Lower leg skin (tissue), 3 donors: ENCODE data around the gene SF3B5.

ENCODE experiments used
- CTCF ChIP-seq, 3 donors: fragments of 450-650 bp; IDR thresholded peaks; one replicate each; pipeline ENCODE4 v1.5.1; 2016; ENCODE audit warnings: antibody characterized with exemption in 3 of 3, mild to moderate bottlenecking in 3 of 3, moderate library complexity in 2 of 3
- POLR2A ChIP-seq, 2 donors: fragments of 450-650 bp; IDR thresholded peaks; one replicate each; pipeline ENCODE4 v1.6.1; 2016 to 2017; ENCODE audit warnings: antibody characterized with exemption in 2 of 2, mild to moderate bottlenecking in 1 of 2, moderate library complexity in 1 of 2

DNA sequence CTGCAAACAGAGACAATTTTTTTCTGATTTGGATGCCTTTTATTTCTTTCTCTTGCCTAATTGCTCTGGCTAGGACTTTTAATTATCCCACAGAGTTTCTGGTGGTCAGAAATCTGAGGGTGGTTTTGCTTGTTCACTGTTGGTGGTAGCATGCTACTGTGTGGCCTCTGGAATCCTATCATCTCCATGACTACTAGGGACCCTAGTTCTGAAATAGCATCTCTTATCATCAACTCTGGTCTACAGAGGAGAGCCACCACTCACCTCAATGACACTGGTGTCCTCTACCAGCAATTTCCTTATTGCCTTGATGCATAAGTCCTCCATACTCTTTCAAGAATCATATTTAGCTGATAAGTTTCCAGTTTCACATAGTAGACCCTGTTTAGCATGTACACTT, 27.5 kb upstream of the SF3B5 start:
- TF ChIP-seq CTCF (IDR thresholded peaks at IDR 0.05) (no peak), POLR2A (IDR thresholded peaks at IDR 0.05) (no peak)
